GM18502 (cell line): Measurements from ENCODE around the gene FKBP1A.

Experiments used
- ATAC-seq: cut with Tn5 transposase; IDR thresholded peaks from one replicate; pipeline ENCODE4 v1.9.1; 2021; ENCODE audit warnings: mild to moderate bottlenecking; ENCODE audit not compliant: unreplicated experiment, poor library complexity

FKBP1A gene

GRCh38 chr20:1388741-1389483 lies 3.9 kb downstream of the FKBP1A start:
- ATAC-seq: no peak

GRCh38 chr20:1388253-1388652 lies 4.6 kb downstream of the FKBP1A start:
- ATAC-seq: no peak

GRCh38 chr20:1386323-1386722 lies 6.5 kb downstream of the FKBP1A start:
- no peak for ATAC-seq

GRCh38 chr20:1383623-1384404 lies 9.0 kb downstream of the FKBP1A start:
- no peak for ATAC-seq

- no peak for ATAC-seq
Measured at GRCh38 chr20:1382670-1383069, 10.2 kb downstream of the FKBP1A start.

GRCh38 chr20:1381753-1382591 lies 10.9 kb downstream of the FKBP1A start:
- no peak for ATAC-seq

- no peak for ATAC-seq
Measured at GRCh38 chr20:1378735-1379125, 14.1 kb downstream of the FKBP1A start.

GRCh38 chr20:1377984-1378734 lies 14.7 kb downstream of the FKBP1A start:
- ATAC-seq: no peak

GRCh38 chr20:1377341-1377871 lies 15.4 kb downstream of the FKBP1A start:
- peak; percentile 54 for ATAC-seq

GRCh38 chr20:1376408-1377270 lies 16.2 kb downstream of the FKBP1A start:
- ATAC-seq: no peak

GRCh38 chr20:1376007-1376406 lies 16.8 kb downstream of the FKBP1A start:
- no peak for ATAC-seq

- no peak for ATAC-seq
Measured at GRCh38 chr20:1375515-1375914, 17.3 kb downstream of the FKBP1A start.

GRCh38 chr20:1374246-1374645 lies 18.6 kb downstream of the FKBP1A start:
- no peak for ATAC-seq

- no peak for ATAC-seq
Measured at GRCh38 chr20:1373614-1374013, 19.2 kb downstream of the FKBP1A start.

- ATAC-seq: no peak
Measured at GRCh38 chr20:1373036-1373435, 19.8 kb downstream of the FKBP1A start.

- no peak for ATAC-seq
Measured at GRCh38 chr20:1371830-1372539, 20.9 kb downstream of the FKBP1A start.

- no peak for ATAC-seq
Measured at GRCh38 chr20:1371202-1371782, 21.6 kb downstream of the FKBP1A start.

- no peak for ATAC-seq
Measured at GRCh38 chr20:1370548-1371110, 22.2 kb downstream of the FKBP1A start.
